ENCODE results near the gene OGA. TPM values are rescaled to one million over a fixed set of nuclear protein-coding genes. Genes with fewer than 3 reads are reported as not detected.

Gene OGA
- total and polyA plus RNA-seq, 9 of the 15 experiments (the other 6 are each of a cell fraction or from before 2014, with no cell fraction given) = 13.5 to 73.5 (median 59.5) TPM

DNA sequence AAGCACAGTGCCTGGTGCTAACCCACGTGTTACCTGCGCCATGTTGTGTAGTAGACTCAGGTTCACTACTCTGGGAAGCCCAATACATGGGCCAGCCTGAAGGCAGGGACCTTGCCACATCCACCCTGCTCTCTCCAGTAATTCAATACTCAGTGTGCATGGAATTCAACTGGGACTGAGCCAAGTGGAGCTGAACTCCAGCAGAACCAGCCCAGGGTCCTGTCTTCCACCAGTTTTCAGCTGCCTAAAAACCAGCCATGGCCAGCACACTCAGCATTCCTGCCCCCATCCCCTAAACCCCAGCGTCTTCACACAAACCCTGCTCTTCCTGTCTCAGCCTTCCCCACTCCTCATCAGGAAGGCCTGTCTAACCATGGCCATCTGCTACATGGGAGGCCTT, 57.7 kb downstream of the OGA start:
- H3K9me1 ChIP-seq (ENCODE audit: control insufficient read depth, insufficient read depth, low read length) = no peaks in the 10 kb centered on the region
- no peak overlapping the region for H3K27ac ChIP-seq (ENCODE audit: extremely low read depth, low read depth, low read length)
- H3K4me1 ChIP-seq (replicated peaks in 1 of 2; ENCODE audit: control insufficient read depth in 2 of 2, insufficient read depth in 2 of 2, low read length in 2 of 2) = no peaks in the 10 kb centered on the region
- no peak overlapping the region for H3K4me3 ChIP-seq
- ChIA-PET CTCF (ENCODE audit: low intra/inter-chr PET ratio) (no interaction called here), POLR2A (interaction anchor here (0.5 to 1.4 kb wide), 3 partner anchors 11 to 24 kb away, joined by 3 read pairs; no protein-coding TSS in a partner anchor)
- no peaks in the 10 kb centered on the region for H3K36me3 ChIP-seq (ENCODE audit: control insufficient read depth, insufficient read depth, low read length)
- ATAC-seq = peak; percentile 43; the same call in 1 of the 3 replicates
- no peak for DNase-seq (ENCODE audit: extremely low read depth in 1 of 4, low spot score in 3 of 4)
- H3K4me2 ChIP-seq (ENCODE audit: insufficient read depth, low read length) = no peak overlapping the region
- H3K9me3 ChIP-seq (replicated peaks; ENCODE audit: control insufficient read depth, insufficient read depth, low read depth, low read length) = no peaks in the 10 kb centered on the region
- H2AFZ ChIP-seq (ENCODE audit: low read depth, low read length) = no peak overlapping the region
- peaks cover 8 to 50% of the 10 kb centered on the region in 2 experiments; a peak in 4 of 5 replicates for H3K27me3 ChIP-seq (ENCODE audit: control insufficient read depth in 2 of 2, insufficient read depth in 2 of 2, low read length in 2 of 2)
- no peak for FAIRE-seq
- in situ Hi-C loops (cut with MboI) = no loop called here
- intact Hi-C loops (cut with micrococcal nuclease) = no loop called here
- H3K9ac ChIP-seq (ENCODE audit: insufficient read depth in 1 of 2, low read depth in 2 of 2, low read length in 2 of 2) = no peak overlapping the region
- BruUV-seq (replicated peaks) = no TSS peak
- H3K79me2 ChIP-seq (ENCODE audit: control insufficient read depth, insufficient read depth, low read length) = no peaks in the 10 kb centered on the region
- TF ChIP-seq KDM2B (CRISPR knock-in tag; IDR thresholded peaks at IDR 0.05) (no peak), HIVEP1 (CRISPR knock-in tag; IDR thresholded peaks at IDR 0.05) (no peak), PHF20 (IDR thresholded peaks at IDR 0.05; ENCODE audit: partially characterized antibody) (no peak), MTF1 (CRISPR knock-in tag; IDR thresholded peaks at IDR 0.05; ENCODE audit: borderline replicate concordance) (no peak), NCOA1 (IDR thresholded peaks at IDR 0.05; ENCODE audit: low read depth) (no peak), TOE1 (IDR thresholded peaks at IDR 0.05; ENCODE audit: borderline replicate concordance) (no peak), TOE1 (CRISPR knock-in tag; IDR thresholded peaks at IDR 0.05; ENCODE audit: borderline replicate concordance, low read depth) (no peak), RFX7 (CRISPR knock-in tag; IDR thresholded peaks at IDR 0.05) (no peak), ZBTB5 (IDR thresholded peaks at IDR 0.05) (no peak), ZNF143 (CRISPR knock-in tag; IDR thresholded peaks at IDR 0.05) (no peak), ELF1 (tag; IDR thresholded peaks at IDR 0.05) (no peak), FOS (IDR thresholded peaks at IDR 0.05; ENCODE audit: extremely low read depth, insufficient read length) (no peak), HCFC1 (IDR thresholded peaks at IDR 0.05; ENCODE audit: low read depth, low read length) (no peak), ZKSCAN8 (CRISPR knock-in tag; IDR thresholded peaks at IDR 0.05) (no peak), FOSL1 (tag; conservative IDR thresholded peaks at IDR 0.05) (no peak)
- WGBS (ENCODE audit: insufficient coverage, low coverage, missing lambda C conversion rate) = 0% methylated on average over 2 of the region's 3 CpGs
- H4K20me1 ChIP-seq (replicated peaks; ENCODE audit: control insufficient read depth, insufficient read depth, low read length) = no peaks in the 10 kb centered on the region

Measured in K562 (cell line).